Endothelial cell of umbilical vein (primary cell): ENCODE measurements around the gene GRID1. TPM values are rescaled to one million over a fixed set of nuclear protein-coding genes. Genes with fewer than 3 reads are reported as not detected.

Source experiments
- BruUV-seq: library from RNA; stranded (reverse); fragments of 400-500 nt; replicated peaks from 2 replicates; lab custom pipeline; 2021; lab: Mats Ljungman, UMichigan
- CTCF ChIA-PET: fragments of 300-600, 350-600 bp; sonication (Branson Sonifier 250); formaldehyde crosslinking; loops from one replicate; lab custom pipeline; 2021; ENCODE audit warnings: antibody characterized with exemption, inconsistent platforms; lab: Charles Lee
- POLR2A ChIA-PET: fragments of 300-600, 350-600 bp; sonication (Branson Sonifier 250); formaldehyde crosslinking; loops from one replicate; lab custom pipeline; 2021; ENCODE audit warnings: antibody characterized with exemption, inconsistent platforms; lab: Charles Lee
- DNase-seq: peaks from one replicate; pipeline ENCODE4 v3.0.0-alpha.2; 2011; ENCODE audit warnings: low read depth, low spot score
- FAIRE-seq: peaks from 2 replicates; lab custom pipeline; 2011; peaks lifted over from hg19 to GRCh38; lab: Jason Lieb, UNC
- H2AFZ ChIP-seq: 2 replicates; pipeline ENCODE4 v1.6.0; 2012; ENCODE audit warnings: low read depth, low read length, control low read depth, inconsistent platforms
- H3K27ac ChIP-seq: 2 replicates; pipeline ENCODE4 v1.5.1; 2011; ENCODE audit warnings: low read depth, mild to moderate bottlenecking, control low read depth, low read length, moderate library complexity; ENCODE audit not compliant: insufficient read depth
- H3K27me3 ChIP-seq, 2 experiments: 2 replicates each; pipeline versions ENCODE4 v1.6.0 to v1.6.1; 2011; ENCODE audit warnings: low read length in 2 of 2, mixed read lengths in 1 of 2; ENCODE audit not compliant: control insufficient read depth in 2 of 2, insufficient read depth in 2 of 2
- H3K36me3 ChIP-seq, 2 experiments: 2 replicates in 1 of 2; 3 replicates in 1 of 2; pipeline ENCODE4 v1.5.1; 2011; ENCODE audit warnings: low read length in 2 of 2, mild to moderate bottlenecking in 1 of 2, moderate library complexity in 1 of 2; ENCODE audit not compliant: control insufficient read depth in 2 of 2, insufficient read depth in 2 of 2; ENCODE audit errors: extremely low read depth in 1 of 2
- H3K4me1 ChIP-seq: 3 replicates; pipeline ENCODE4 v1.5.1; 2011; ENCODE audit warnings: mild to moderate bottlenecking, low read length; ENCODE audit not compliant: control insufficient read depth, insufficient read depth; ENCODE audit errors: extremely low read depth
- H3K4me2 ChIP-seq: 2 replicates; pipeline ENCODE4 v1.6.1; 2011; ENCODE audit warnings: low read length, control low read depth, mixed read lengths; ENCODE audit not compliant: insufficient read depth
- H3K4me3 ChIP-seq, 3 experiments: fragments of 200-600 bp in 1 of 3; sonication (generic), shearing (Covaris generic) in 1 of 3; replicated peaks in 1 of 3; 2 replicates each; pipeline ENCODE4 v1.5.1; 2011 to 2016; ENCODE audit warnings: control low read depth in 3 of 3, low read length in 3 of 3, mild to moderate bottlenecking in 2 of 3, inconsistent platforms in 1 of 3, low read depth in 1 of 3, moderate library complexity in 1 of 3; ENCODE audit not compliant: insufficient read depth in 1 of 3
- H3K79me2 ChIP-seq: 2 replicates; pipeline ENCODE4 v1.6.0; 2012; ENCODE audit warnings: low read length, inconsistent platforms; ENCODE audit not compliant: control insufficient read depth, insufficient read depth
- H3K9ac ChIP-seq: replicated peaks from 2 replicates; pipeline ENCODE3; 2011; ENCODE audit warnings: low read length, control low read depth; ENCODE audit not compliant: insufficient read depth; ENCODE audit errors: extremely low read depth
- H3K9me1 ChIP-seq: replicated peaks from 3 replicates; pipeline ENCODE4 v1.6.0; 2011; ENCODE audit warnings: mild to moderate bottlenecking, low read length; ENCODE audit not compliant: control insufficient read depth, insufficient read depth; ENCODE audit errors: extremely low read depth
- H3K9me3 ChIP-seq: replicated peaks from 2 replicates; pipeline ENCODE4 v1.5.1; 2012; ENCODE audit warnings: low read length, inconsistent platforms; ENCODE audit not compliant: control insufficient read depth, insufficient read depth
- H4K20me1 ChIP-seq: replicated peaks from 2 replicates; pipeline ENCODE3; 2011; ENCODE audit warnings: mild to moderate bottlenecking, low read length; ENCODE audit not compliant: control insufficient read depth, insufficient read depth; ENCODE audit errors: extremely low read depth
- FOS ChIP-seq: IDR thresholded peaks from 2 replicates; pipeline ENCODE4 v1.6.1; 2011; ENCODE audit warnings: mild to moderate bottlenecking, low read length, moderate library complexity, borderline replicate concordance; ENCODE audit not compliant: insufficient read depth
- GATA2 ChIP-seq: IDR thresholded peaks from 2 replicates; pipeline ENCODE4 v1.7.0; 2011; ENCODE audit warnings: low read depth, mild to moderate bottlenecking, moderate library complexity, mixed read lengths, low read length; ENCODE audit not compliant: insufficient read length, insufficient read depth
- POLR2AphosphoS5 ChIP-seq: IDR thresholded peaks from 2 replicates; pipeline ENCODE4 v1.6.1; 2012; ENCODE audit warnings: low read depth, mild to moderate bottlenecking, control low read depth, low read length, moderate library complexity; ENCODE audit not compliant: insufficient read depth
- dilution Hi-C: fragments of 300-500 bp; cut with MboI; formaldehyde crosslinking; loops from one replicate; pipeline ENCODE4 v1.15.0; 2019; ENCODE audit warnings: low sequenced_read_pairs; ENCODE audit not compliant: extremely low pct_ligation_motif_present
- intact Hi-C: fragments of 100-400 bp; cut with micrococcal nuclease; formaldehyde crosslinking; loops from one replicate; pipeline ENCODE4 v1.10.0; 2022
- polyA plus RNA-seq, 4 experiments: library from polyadenylated mRNA; depleted of rRNA in 3 of 4; stranded (reverse) in 3 of 4; unstranded in 1 of 4; fragments of >200 nt; gene quantifications; 2 replicates each; pipeline versions ENCODE4 v1.2.1 to v1.2.3, GENCODE V29; 2011 to 2012; ENCODE audit warnings: missing spikeins in 1 of 4
- total RNA-seq: library from RNA; stranded (reverse); gene quantifications from 2 replicates; pipeline ENCODE4 v1.2.3, GENCODE V29; 2021
- TF ChIP-seq, protein P1 (sequence below): IDR thresholded peaks from 2 replicates; pipeline ENCODE4 v1.6.1; 2011; ENCODE audit not compliant: insufficient read depth, insufficient read length

GRID1 gene
- total and polyA plus RNA-seq, 2 donors (not counting 3 experiments of a cell fraction or from before 2014, with no cell fraction given) = not detected

DNA sequence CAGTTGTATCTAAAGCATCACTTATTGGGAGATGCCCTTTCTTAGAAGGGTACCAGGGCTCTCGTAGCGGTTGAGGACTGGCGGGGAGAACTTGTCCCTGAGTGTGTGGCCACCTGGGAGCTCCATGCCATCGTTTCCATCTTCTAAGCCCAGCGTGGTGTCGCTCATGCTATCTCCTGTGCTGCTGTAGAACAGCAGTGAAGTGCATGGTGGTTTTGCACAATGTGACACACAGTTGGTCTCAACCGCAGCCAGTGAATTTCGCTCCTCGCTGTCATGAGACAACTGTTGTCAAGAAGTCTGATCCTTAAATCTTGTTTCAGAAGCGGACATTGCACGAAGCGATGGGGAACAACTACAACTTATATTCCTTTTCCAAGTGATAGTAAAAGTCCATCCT lies 283.4 kb downstream of the GRID1 start:
- FAIRE-seq (no peak), DNase-seq (no peak)
- Histone ChIP-seq H3K4me3 (no peak overlapping the region), H3K4me1 (no peaks in the 10 kb centered on the region), H3K9me1 (no peaks in the 10 kb centered on the region), H3K36me3 (no peaks in the 10 kb centered on the region), H3K79me2 (no peaks in the 10 kb centered on the region), H2AFZ (no peak overlapping the region), H3K4me2 (no peak overlapping the region), H4K20me1 (no peaks in the 10 kb centered on the region), H3K9ac (no peak overlapping the region), H3K27me3 (no peaks in the 10 kb centered on the region), H3K27ac (no peak overlapping the region), H3K9me3 (no peaks in the 10 kb centered on the region)
- POLR2A ChIA-PET = no interaction called here
- no peak for TF ChIP-seq FOS
- TF ChIP-seq, protein P1, sequence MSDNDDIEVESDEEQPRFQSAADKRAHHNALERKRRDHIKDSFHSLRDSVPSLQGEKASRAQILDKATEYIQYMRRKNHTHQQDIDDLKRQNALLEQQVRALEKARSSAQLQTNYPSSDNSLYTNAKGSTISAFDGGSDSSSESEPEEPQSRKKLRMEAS = no peak
- no peak for TF ChIP-seq GATA2
- dilution Hi-C loops = no loop called here
- no TSS peak for BruUV-seq
- intact Hi-C loops = no loop called here
- CTCF ChIA-PET = no interaction called here

DNA sequence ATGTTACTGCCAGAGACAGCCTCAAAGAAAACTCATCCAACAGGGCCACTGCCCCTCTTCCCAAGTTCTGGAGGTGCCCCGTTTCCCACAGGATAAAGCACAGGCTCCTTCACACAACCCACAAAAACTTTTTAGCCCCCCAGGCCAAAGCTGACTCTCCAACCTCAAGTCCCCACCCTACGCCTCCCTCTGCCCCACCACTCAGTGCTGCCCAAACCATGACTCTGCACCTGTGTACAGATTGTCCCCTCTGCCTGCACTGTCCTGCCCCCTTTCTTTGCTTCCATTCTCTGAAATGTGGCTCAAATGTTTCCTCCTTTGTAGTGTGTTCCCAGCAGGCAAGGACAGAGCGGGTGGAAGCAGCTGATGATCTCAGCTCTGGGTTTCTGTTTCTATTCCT lies 284.0 kb downstream of the GRID1 start:
- DNase-seq (no peak), FAIRE-seq (no peak)
- H3K9ac ChIP-seq = no peak overlapping the region
- CTCF ChIA-PET = no interaction called here
- no peaks in the 10 kb centered on the region for H3K79me2 ChIP-seq
- H3K9me1 ChIP-seq = no peaks in the 10 kb centered on the region
- no peaks in the 10 kb centered on the region for H3K36me3 ChIP-seq
- H4K20me1 ChIP-seq = no peaks in the 10 kb centered on the region
- BruUV-seq = no TSS peak
- H2AFZ ChIP-seq = no peak overlapping the region
- no peaks in the 10 kb centered on the region for H3K4me1 ChIP-seq
- no peaks in the 10 kb centered on the region for H3K27me3 ChIP-seq
- intact Hi-C loops = no loop called here
- POLR2A ChIA-PET = no interaction called here
- H3K27ac ChIP-seq = no peak overlapping the region
- dilution Hi-C loops = no loop called here
- TF ChIP-seq GATA2 (no peak), POLR2AphosphoS5 (no peak), FOS (no peak)
- no peaks in the 10 kb centered on the region for H3K9me3 ChIP-seq
- no peak overlapping the region for H3K4me3 ChIP-seq
- H3K4me2 ChIP-seq = no peak overlapping the region
